Measurements from ENCODE around the gene CD59. TPM values are rescaled to one million over a fixed set of nuclear protein-coding genes. Genes with fewer than 3 reads are reported as not detected.

The CD59 gene
- total and polyA plus RNA-seq, 2 of the 13 experiments (the other 11 are each of a cell fraction or from before 2014, with no cell fraction given): 127 to 289 TPM

DNA sequence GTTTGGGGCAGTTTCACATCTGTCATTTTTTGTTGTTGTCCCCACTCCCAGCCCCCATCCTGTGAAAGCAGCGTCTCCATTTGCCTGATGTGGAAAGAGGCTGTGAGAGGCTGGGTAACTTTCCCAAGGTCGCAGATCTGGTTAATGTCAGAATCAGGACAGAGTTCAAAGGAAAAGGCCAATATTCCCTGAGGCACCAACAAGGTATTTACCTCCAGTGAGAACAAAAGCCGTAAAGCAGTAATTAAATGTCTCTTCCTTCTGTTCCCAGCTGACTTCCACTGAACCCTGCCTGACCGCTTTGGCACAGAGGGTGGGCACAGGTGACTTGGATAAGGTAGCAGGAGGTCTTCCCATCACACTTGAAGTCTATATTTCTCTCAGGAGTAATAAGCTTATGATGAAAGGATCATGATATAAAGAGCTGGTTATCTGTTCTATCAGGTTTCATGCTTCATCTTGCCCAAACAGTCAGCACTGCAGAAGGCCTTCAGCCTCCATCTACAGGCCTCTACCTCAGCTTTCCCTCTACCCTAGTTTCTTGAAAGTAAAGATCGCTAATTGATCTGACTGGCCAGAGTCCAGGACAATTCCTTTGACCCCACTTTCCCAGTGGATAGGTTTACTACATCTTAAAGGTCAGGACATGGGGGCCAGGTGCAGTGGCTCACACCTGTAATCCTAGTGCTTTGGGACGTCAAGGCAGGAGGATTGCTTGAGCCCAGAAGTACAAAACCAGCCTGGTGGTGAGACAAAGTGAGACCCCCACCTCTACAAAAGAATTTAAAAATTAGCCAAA is 45.0 kb downstream of the CD59 start:
- H3K79me2 ChIP-seq (ENCODE audit: insufficient read depth, low read length): no peaks in the 10 kb centered on the region
- peak overlapping the region; percentile 58 for H3K27ac ChIP-seq (ENCODE audit: extremely low read length, insufficient read depth, low read length)
- H3K4me2 ChIP-seq (ENCODE audit: low read depth, low read length): peak overlapping the region; percentile 73
- H4K20me1 ChIP-seq (ENCODE audit: insufficient read depth, low read length): no peaks in the 10 kb centered on the region
- ChIA-PET CTCF (ENCODE audit: low intra/inter-chr PET ratio, low total read pairs) (no interaction called here), POLR2A (interaction anchor here (1.1 to 4.5 kb wide), 5 partner anchors 10 to 964 kb away, joined by 3 to 81 read pairs (median 3); partner anchors contain the start of genes C11orf91 and CD59)
- intact Hi-C loops (cut with micrococcal nuclease; ENCODE audit: unreplicated experiment) (loop anchor here (10.0 kb wide), 1 partner anchor 426 kb away; no protein-coding TSS in a partner anchor), in situ Hi-C loops (cut with HindIII; ENCODE audit: extremely low pct_ligation_motif_present, low pct_unique_long_range_greater_than_20kb) (no loop called here)
- H3K4me3 ChIP-seq (replicated peaks in 1 of 3; ENCODE audit: insufficient read depth in 1 of 3, low read depth in 2 of 3, low read length in 3 of 3): peak overlapping the region in 2 of 3 experiments; percentile 7 to 35; a peak in 3 of 6 replicates
- H3K9me3 ChIP-seq (ENCODE audit: low read length): no peaks in the 10 kb centered on the region
- H3K9ac ChIP-seq (ENCODE audit: insufficient read depth, low read depth, low read length): peak overlapping the region; percentile 12
- no peak overlapping the region for H2AFZ ChIP-seq (ENCODE audit: low read length)
- H3K27me3 ChIP-seq (ENCODE audit: control insufficient read depth in 1 of 2, insufficient read depth in 2 of 2, low read length in 2 of 2): no peaks in the 10 kb centered on the region
- ATAC-seq: peak; percentile 59
- FAIRE-seq: peak; percentile 72
- peaks cover 61% of the 10 kb centered on the region for H3K4me1 ChIP-seq (ENCODE audit: insufficient read depth, low read length)
- DNase-seq (ENCODE audit: low spot score): peak; percentile 78
- BruUV-seq (replicated peaks): no TSS peak
- WGBS (ENCODE audit: low lambda C conversion rate): 10% methylated on average over 6 of the region's 6 CpGs
- H3K36me3 ChIP-seq (replicated peaks in 1 of 2; ENCODE audit: control insufficient read depth in 1 of 2, insufficient read depth in 2 of 2, low read length in 2 of 2): no peaks in the 10 kb centered on the region
- TF ChIP-seq SP5 (CRISPR knock-in tag; IDR thresholded peaks at IDR 0.05; ENCODE audit: borderline replicate concordance, low read depth): 0 out of 2 replicates have a peak, but pooled peaks have one; percentile 6
- TF ChIP-seq, protein P1, sequence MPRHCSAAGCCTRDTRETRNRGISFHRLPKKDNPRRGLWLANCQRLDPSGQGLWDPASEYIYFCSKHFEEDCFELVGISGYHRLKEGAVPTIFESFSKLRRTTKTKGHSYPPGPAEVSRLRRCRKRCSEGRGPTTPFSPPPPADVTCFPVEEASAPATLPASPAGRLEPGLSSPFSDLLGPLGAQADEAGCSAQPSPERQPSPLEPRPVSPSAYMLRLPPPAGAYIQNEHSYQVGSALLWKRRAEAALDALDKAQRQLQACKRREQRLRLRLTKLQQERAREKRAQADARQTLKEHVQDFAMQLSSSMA (CRISPR knock-in tag; IDR thresholded peaks at IDR 0.05): no peak
- 0 out of 2 replicates have a peak, but pooled peaks have one; percentile 23 for TF ChIP-seq MIXL1 (CRISPR knock-in tag; IDR thresholded peaks at IDR 0.05)
- TF ChIP-seq, protein P2, sequence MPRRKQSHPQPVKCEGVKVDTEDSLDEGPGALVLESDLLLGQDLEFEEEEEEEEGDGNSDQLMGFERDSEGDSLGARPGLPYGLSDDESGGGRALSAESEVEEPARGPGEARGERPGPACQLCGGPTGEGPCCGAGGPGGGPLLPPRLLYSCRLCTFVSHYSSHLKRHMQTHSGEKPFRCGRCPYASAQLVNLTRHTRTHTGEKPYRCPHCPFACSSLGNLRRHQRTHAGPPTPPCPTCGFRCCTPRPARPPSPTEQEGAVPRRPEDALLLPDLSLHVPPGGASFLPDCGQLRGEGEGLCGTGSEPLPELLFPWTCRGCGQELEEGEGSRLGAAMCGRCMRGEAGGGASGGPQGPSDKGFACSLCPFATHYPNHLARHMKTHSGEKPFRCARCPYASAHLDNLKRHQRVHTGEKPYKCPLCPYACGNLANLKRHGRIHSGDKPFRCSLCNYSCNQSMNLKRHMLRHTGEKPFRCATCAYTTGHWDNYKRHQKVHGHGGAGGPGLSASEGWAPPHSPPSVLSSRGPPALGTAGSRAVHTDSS (CRISPR knock-in tag; conservative IDR thresholded peaks at IDR 0.05): no peak
- TF ChIP-seq HMG20B (CRISPR knock-in tag; conservative IDR thresholded peaks at IDR 0.05): 0 out of 2 replicates have a peak, but pooled peaks have one; percentile 41
- TF ChIP-seq AGO2 (optimal IDR thresholded peaks at IDR 0.05; ENCODE audit: low read depth, low read length): no peak
- TF ChIP-seq HNF4G (IDR thresholded peaks at IDR 0.05; ENCODE audit: borderline replicate concordance, low read depth, low read length): peak; percentile 48; the same call in 1 of the 2 replicates
- no peak for TF ChIP-seq HNF4G (CRISPR knock-in tag; IDR thresholded peaks at IDR 0.05; ENCODE audit: borderline replicate concordance, low read depth)
- TF ChIP-seq ZKSCAN8 (CRISPR knock-in tag; IDR thresholded peaks at IDR 0.05; ENCODE audit: borderline replicate concordance): no peak
- no peak for TF ChIP-seq ATF7-NPFF (CRISPR knock-in tag; IDR thresholded peaks at IDR 0.05; ENCODE audit: low read depth)
- no peak for TF ChIP-seq PAX8 (CRISPR knock-in tag; IDR thresholded peaks at IDR 0.05; ENCODE audit: borderline replicate concordance)
- no peak for TF ChIP-seq ZNF282 (IDR thresholded peaks at IDR 0.05; ENCODE audit: partially characterized antibody)
- 0 out of 2 replicates have a peak, but pooled peaks have one; percentile 15 for TF ChIP-seq RERE (CRISPR knock-in tag; IDR thresholded peaks at IDR 0.05; ENCODE audit: low read depth)
- no peak for TF ChIP-seq CCDC6 (CRISPR knock-in tag; IDR thresholded peaks at IDR 0.05)
- no peak for TF ChIP-seq ZNF558 (CRISPR knock-in tag; IDR thresholded peaks at IDR 0.05; ENCODE audit: borderline replicate concordance)
- TF ChIP-seq POLR2A (IDR thresholded peaks at IDR 0.05; ENCODE audit: insufficient read depth in 1 of 2, low read depth in 2 of 2, low read length in 2 of 2): no peak

Data from HepG2 (cell line).